GM12873 (cell line): Measurements from ENCODE around the gene CAP2.

Experiments
- TF ChIP-seq, protein P1 (sequence below): IDR thresholded peaks from 2 replicates; pipeline ENCODE4 v1.5.1; 2012; ENCODE audit warnings: low read depth, mild to moderate bottlenecking, moderate library complexity, low read length, control low read depth; ENCODE audit not compliant: insufficient read depth; ENCODE audit errors: missing control alignments

Gene CAP2

DNA sequence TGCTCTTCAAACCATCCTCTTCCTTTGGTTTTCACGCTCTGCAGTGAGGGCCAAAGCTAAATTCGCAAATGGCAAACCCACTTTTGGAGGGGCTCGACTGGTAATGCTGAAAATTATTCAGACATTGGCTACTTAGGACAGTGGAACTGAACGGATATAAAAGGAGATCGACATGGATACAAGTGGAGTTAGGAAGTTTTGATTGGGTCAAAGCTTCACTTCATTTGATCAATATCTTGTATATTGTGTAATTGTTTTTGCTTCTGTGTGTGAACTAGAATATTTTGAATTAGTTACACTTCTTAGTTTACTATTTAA, 207.9 kb downstream of the CAP2 start:
- TF ChIP-seq, protein P1, sequence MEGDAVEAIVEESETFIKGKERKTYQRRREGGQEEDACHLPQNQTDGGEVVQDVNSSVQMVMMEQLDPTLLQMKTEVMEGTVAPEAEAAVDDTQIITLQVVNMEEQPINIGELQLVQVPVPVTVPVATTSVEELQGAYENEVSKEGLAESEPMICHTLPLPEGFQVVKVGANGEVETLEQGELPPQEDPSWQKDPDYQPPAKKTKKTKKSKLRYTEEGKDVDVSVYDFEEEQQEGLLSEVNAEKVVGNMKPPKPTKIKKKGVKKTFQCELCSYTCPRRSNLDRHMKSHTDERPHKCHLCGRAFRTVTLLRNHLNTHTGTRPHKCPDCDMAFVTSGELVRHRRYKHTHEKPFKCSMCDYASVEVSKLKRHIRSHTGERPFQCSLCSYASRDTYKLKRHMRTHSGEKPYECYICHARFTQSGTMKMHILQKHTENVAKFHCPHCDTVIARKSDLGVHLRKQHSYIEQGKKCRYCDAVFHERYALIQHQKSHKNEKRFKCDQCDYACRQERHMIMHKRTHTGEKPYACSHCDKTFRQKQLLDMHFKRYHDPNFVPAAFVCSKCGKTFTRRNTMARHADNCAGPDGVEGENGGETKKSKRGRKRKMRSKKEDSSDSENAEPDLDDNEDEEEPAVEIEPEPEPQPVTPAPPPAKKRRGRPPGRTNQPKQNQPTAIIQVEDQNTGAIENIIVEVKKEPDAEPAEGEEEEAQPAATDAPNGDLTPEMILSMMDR, result no peak

DNA sequence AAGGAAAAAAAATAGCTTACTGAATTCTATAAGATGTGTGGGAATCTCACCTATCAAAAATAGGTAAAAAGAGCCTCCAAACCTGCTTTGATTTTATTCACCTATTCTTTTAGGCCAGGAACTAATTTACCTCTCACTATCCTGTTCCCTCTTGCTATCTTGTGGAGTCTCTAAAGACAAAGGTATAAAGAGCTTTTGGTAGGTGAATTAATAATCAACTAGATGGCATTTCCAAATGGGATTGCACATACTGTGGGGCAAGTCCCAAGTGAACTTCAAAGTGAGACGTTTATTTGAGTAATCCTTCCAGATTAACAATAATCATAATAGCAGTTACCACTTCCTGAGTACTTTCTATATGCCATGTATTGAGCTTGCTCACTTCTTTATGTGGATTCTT, 209.5 kb downstream of the CAP2 start:
- TF ChIP-seq, protein P1, result no peak

DNA sequence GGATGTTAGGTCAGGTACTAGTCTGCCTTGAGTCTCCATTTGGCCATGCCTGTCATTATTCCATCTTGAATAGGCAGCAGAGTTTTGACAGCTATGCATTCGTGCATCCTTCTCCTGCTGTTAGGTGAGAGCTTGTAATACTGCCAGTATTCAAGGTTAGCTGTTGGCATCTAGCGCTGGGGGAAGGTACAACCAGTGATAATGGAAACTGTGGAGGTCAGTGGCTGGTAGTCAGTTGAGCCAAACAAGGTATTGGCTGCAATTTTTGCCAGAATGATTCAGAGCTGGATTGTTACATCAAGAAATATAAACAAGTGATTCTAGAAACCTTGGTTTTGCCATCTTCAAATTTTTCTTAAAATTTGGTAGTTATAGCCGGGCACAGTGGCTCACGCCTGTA, 213.2 kb downstream of the CAP2 start:
- TF ChIP-seq, protein P1, result no peak
